Karpas-422 (cell line): ENCODE measurements around the gene CNOT6L. TPM values are rescaled to one million over a fixed set of nuclear protein-coding genes. Genes with fewer than 3 reads are reported as not detected.
"Not testable (repeated sequence)": the region's sequence is repeated elsewhere in the genome, so short reads cannot be mapped to it uniquely, and the experiment has no call there.

Experiments
- DNase-seq: peaks from one replicate; pipeline ENCODE4 v3.0.0-alpha.2; 2015
- H2AFZ ChIP-seq: fragments of 200-600 bp; sonication (generic); 2 replicates; pipeline ENCODE4 v1.6.1; 2014; ENCODE audit warnings: antibody characterized with exemption, low read length, mixed read lengths
- H3K27ac ChIP-seq: fragments of 200-600 bp; sonication (generic); 2 replicates; pipeline ENCODE4 v1.5.1; 2014; ENCODE audit warnings: mild to moderate bottlenecking, low read length, moderate library complexity
- H3K27me3 ChIP-seq: fragments of 200-600 bp; sonication (generic); 2 replicates; pipeline ENCODE4 v1.6.1; 2014; ENCODE audit warnings: low read length, mixed read lengths
- H3K36me3 ChIP-seq: fragments of 200-600 bp; sonication (generic); 2 replicates; pipeline ENCODE4 v1.6.1; 2014; ENCODE audit warnings: low read length, mixed read lengths; ENCODE audit not compliant: insufficient read depth
- H3K4me1 ChIP-seq: fragments of 200-600 bp; sonication (generic); 2 replicates; pipeline ENCODE4 v1.6.1; 2014; ENCODE audit warnings: mild to moderate bottlenecking, low read length, mixed read lengths
- H3K4me2 ChIP-seq: fragments of 200-600 bp; sonication (generic); 2 replicates; pipeline ENCODE4 v1.6.1; 2014; ENCODE audit warnings: low read length, low read depth, mild to moderate bottlenecking; ENCODE audit not compliant: poor library complexity, severe bottlenecking
- H3K4me3 ChIP-seq: fragments of 200-600 bp; sonication (generic); 2 replicates; pipeline ENCODE4 v1.5.1; 2014; ENCODE audit warnings: mild to moderate bottlenecking, antibody characterized with exemption, low read length, mixed read lengths
- H3K79me2 ChIP-seq: fragments of 200-600 bp; sonication (generic); 2 replicates; pipeline ENCODE4 v1.6.1; 2014; ENCODE audit warnings: mild to moderate bottlenecking, low read length, mixed read lengths
- H3K9ac ChIP-seq: fragments of 200-600 bp; sonication (generic); 2 replicates; pipeline ENCODE4 v1.6.0; 2014; ENCODE audit warnings: low read length
- H3K9me2 ChIP-seq: fragments of 200-600 bp; sonication (generic), shearing (Covaris generic); replicated peaks from 2 replicates; pipeline ENCODE4 v1.6.0; 2014; ENCODE audit warnings: mild to moderate bottlenecking, low read length, moderate library complexity; ENCODE audit not compliant: insufficient read depth
- H3K9me3 ChIP-seq: fragments of 300-700, 200-600 bp; sonication (generic); 2 replicates; pipeline ENCODE4 v1.6.1; 2014; ENCODE audit warnings: low read length, mixed read lengths
- H4K20me1 ChIP-seq: fragments of 200-600 bp; sonication (generic); 2 replicates; pipeline ENCODE4 v1.6.1; 2014; ENCODE audit warnings: mild to moderate bottlenecking, antibody characterized with exemption, low read length, low read depth; ENCODE audit not compliant: insufficient read depth
- total RNA-seq: library from RNA; depleted of rRNA; stranded (reverse); fragments of >200 nt; shearing (Covaris generic); gene quantifications from 2 replicates; pipeline ENCODE4 v1.2.3, GENCODE V29; 2014; ENCODE audit warnings: low replicate concordance

CNOT6L gene
- total RNA-seq, 1 experiment from 2014 or later: 16.7 TPM

DNA sequence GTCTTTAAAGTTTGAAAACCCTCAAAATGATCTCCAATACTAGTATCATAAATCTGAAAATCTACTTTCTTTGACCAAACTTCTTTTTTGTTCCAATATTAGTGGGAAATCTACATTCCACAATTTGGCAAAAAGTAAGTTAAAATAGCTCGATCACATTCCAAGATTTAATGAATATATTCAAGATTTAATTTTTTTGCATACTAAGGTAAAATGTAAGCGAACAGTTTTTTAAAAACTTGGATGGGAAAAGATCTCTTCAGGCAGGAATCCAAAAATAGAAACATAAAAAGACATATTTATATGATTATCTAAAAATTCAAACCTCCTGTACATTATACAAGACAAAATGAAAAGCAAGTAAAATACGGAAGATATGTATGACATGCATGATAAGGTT lies 31.2 kb downstream of the CNOT6L start:
- H3K9me3 ChIP-seq: no peaks in the 10 kb centered on the region
- H2AFZ ChIP-seq: no peak overlapping the region
- H3K36me3 ChIP-seq: no peaks in the 10 kb centered on the region
- H3K9ac ChIP-seq: no peak overlapping the region
- no peak overlapping the region for H3K27ac ChIP-seq
- H3K4me1 ChIP-seq: peaks cover 5% of the 10 kb centered on the region
- no peak for DNase-seq
- H3K79me2 ChIP-seq: peaks cover 74% of the 10 kb centered on the region
- no peaks in the 10 kb centered on the region for H3K9me2 ChIP-seq
- no peaks in the 10 kb centered on the region for H3K27me3 ChIP-seq
- H3K4me3 ChIP-seq: no peak overlapping the region
- H3K4me2 ChIP-seq: no peak overlapping the region
- no peaks in the 10 kb centered on the region for H4K20me1 ChIP-seq

GRCh38 chr4:77785669-77786068 lies 33.5 kb downstream of the CNOT6L start:
- H3K27me3 ChIP-seq: no peaks in the 10 kb centered on the region
- no peak overlapping the region for H3K9ac ChIP-seq
- DNase-seq: no peak
- peaks cover 73% of the 10 kb centered on the region for H3K79me2 ChIP-seq
- H3K27ac ChIP-seq: no peak overlapping the region
- H3K4me1 ChIP-seq: peaks cover 5% of the 10 kb centered on the region
- H3K36me3 ChIP-seq: no peaks in the 10 kb centered on the region
- no peaks in the 10 kb centered on the region for H3K9me3 ChIP-seq
- H3K4me3 ChIP-seq: no peak overlapping the region
- no peaks in the 10 kb centered on the region for H3K9me2 ChIP-seq
- H3K4me2 ChIP-seq: no peak overlapping the region
- no peaks in the 10 kb centered on the region for H4K20me1 ChIP-seq
- no peak overlapping the region for H2AFZ ChIP-seq

DNA sequence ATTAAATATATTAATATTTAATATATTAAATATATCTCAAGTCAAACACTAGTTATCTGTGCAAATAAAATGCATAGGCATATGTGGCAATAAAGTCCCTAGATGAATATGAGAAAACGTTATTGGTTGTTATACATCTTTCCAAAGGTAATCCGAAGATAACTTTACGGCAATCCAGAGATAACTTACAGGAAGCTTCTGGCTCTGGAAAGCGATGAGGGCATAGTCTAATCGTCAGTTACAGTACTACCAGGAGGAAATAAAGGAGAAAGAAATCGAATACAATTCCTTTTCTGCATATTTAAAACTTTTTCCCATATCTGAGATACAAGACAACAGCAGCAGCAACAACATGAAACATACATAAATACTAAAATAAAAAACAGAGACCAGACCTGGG lies 35.3 kb downstream of the CNOT6L start:
- Histone ChIP-seq H3K9me3 (no peaks in the 10 kb centered on the region), H3K27me3 (no peaks in the 10 kb centered on the region), H2AFZ (no peak overlapping the region), H3K4me2 (no peak overlapping the region), H3K9me2 (no peaks in the 10 kb centered on the region), H3K36me3 (no peaks in the 10 kb centered on the region), H3K79me2 (peaks cover 79% of the 10 kb centered on the region), H3K4me3 (no peak overlapping the region), H3K4me1 (peaks cover 5% of the 10 kb centered on the region), H3K27ac (no peak overlapping the region), H4K20me1 (no peaks in the 10 kb centered on the region), H3K9ac (no peak overlapping the region)
- DNase-seq: no peak

DNA sequence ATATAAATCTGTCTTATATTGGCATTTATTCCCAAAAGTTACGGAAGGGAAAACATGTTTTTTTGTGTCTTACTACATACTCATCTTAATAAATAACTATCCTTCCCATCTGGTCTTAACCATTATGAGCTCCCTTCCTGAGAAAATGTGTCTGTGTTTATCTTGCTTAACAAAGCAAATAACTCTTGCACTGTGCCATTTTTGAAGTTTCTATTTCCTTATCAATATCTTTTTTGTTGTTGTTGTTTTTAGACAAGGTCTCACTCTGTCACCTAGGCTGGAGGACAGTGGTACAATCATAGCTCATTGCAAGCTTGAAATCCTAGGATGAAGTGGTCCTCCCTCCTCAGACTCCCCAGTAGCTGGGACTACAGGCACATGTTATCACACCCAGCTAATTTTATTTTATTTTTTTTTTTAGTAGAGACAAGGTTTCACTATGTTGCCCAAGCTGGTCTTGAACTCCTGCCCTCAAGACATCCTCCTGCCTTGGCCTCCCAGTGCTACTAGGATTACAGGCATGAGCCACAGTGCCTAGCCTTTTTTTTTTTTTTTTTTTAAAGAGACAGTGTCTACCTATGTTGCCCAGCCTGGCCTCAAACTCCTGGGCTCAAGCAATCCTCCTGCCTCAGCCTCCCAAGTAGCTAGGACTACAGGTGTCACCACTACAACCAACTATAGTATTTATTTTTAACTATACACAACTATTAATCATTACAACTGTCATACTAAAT lies 36.9 kb downstream of the CNOT6L start:
- Histone ChIP-seq H3K79me2 (peaks cover 82% of the 10 kb centered on the region), H3K9me3 (no peaks in the 10 kb centered on the region), H3K4me3 (no peak overlapping the region), H3K27ac (no peak overlapping the region), H3K4me1 (peaks cover 5% of the 10 kb centered on the region), H3K9me2 (no peaks in the 10 kb centered on the region), H3K4me2 (no peak overlapping the region), H3K27me3 (no peaks in the 10 kb centered on the region), H3K36me3 (no peaks in the 10 kb centered on the region), H2AFZ (no peak overlapping the region), H3K9ac (no peak overlapping the region), H4K20me1 (no peaks in the 10 kb centered on the region)
- no peak for DNase-seq

DNA sequence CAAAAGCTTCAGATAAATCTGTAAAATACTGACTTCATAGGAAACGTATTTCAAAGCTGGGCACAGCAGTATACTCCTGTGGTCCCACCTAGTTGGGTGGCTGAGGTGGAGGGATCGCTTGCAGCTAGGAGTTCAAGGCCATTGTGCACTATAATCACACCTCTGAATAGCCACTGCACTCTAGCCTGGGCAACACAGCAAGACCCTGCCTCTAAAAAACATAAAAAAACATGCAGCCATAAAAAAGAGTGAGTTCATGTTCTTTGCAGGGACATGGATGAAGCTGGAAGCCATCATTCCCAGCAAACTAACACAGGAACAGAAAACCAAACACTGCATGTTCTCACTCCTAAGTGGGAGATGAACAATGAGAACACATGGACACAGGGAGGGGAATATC lies 38.4 kb downstream of the CNOT6L start:
- H3K4me1 ChIP-seq: not testable (repeated sequence)
- peaks cover 84% of the 10 kb centered on the region for H3K79me2 ChIP-seq

GRCh38 chr4:77777135-77777807 lies 41.9 kb downstream of the CNOT6L start:
- H4K20me1 ChIP-seq: no peaks in the 10 kb centered on the region
- peaks cover 51% of the 10 kb centered on the region for H3K79me2 ChIP-seq
- H2AFZ ChIP-seq: no peak overlapping the region
- H3K9me3 ChIP-seq: no peaks in the 10 kb centered on the region
- no peaks in the 10 kb centered on the region for H3K4me1 ChIP-seq
- no peak overlapping the region for H3K9ac ChIP-seq
- no peak overlapping the region for H3K4me3 ChIP-seq
- H3K9me2 ChIP-seq: no peaks in the 10 kb centered on the region
- H3K27me3 ChIP-seq: no peaks in the 10 kb centered on the region
- H3K4me2 ChIP-seq: no peak overlapping the region
- no peak for DNase-seq
- no peak overlapping the region for H3K27ac ChIP-seq
- no peaks in the 10 kb centered on the region for H3K36me3 ChIP-seq

More for the DNA sequence above, 38.4 kb downstream of the CNOT6L start:
- H3K36me3 ChIP-seq, H2AFZ ChIP-seq, H3K4me2 ChIP-seq, H3K27ac ChIP-seq, H3K4me3 ChIP-seq, H3K9ac ChIP-seq, H3K9me3 ChIP-seq, H3K9me2 ChIP-seq, H3K27me3 ChIP-seq, H4K20me1 ChIP-seq, DNase-seq: not testable (repeated sequence)

GRCh38 chr4:77776182-77777134 lies 42.7 kb downstream of the CNOT6L start:
- H3K36me3 ChIP-seq: no peaks in the 10 kb centered on the region
- no peak overlapping the region for H3K27ac ChIP-seq

DNA sequence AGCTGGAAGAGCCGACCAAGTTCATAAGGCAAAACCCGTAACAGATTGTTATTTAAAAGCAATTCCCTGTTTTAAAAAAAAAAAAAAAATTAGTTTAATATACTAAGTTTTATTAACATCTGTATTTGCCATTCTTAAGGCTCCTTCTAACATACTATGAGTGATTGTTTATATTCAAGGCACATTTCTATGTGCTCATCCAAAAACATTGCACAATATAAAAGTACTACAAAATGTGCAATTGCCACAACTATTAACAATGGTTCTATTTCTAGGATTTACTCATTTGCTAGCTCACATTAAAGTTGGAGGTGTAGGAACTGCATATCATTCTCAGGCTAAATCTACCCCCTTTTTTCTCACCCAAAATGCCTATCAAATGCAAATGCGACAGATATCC lies 46.1 kb downstream of the CNOT6L start:
- H4K20me1 ChIP-seq: no peaks in the 10 kb centered on the region
- H3K4me1 ChIP-seq: no peaks in the 10 kb centered on the region
- H3K9ac ChIP-seq: no peak overlapping the region
- no peak overlapping the region for H3K27ac ChIP-seq
- no peaks in the 10 kb centered on the region for H3K9me3 ChIP-seq
- no peaks in the 10 kb centered on the region for H3K36me3 ChIP-seq
- H2AFZ ChIP-seq: no peak overlapping the region
- no peak overlapping the region for H3K4me3 ChIP-seq
- no peaks in the 10 kb centered on the region for H3K9me2 ChIP-seq
- H3K27me3 ChIP-seq: no peaks in the 10 kb centered on the region
- H3K79me2 ChIP-seq: peaks cover 21% of the 10 kb centered on the region
- no peak for DNase-seq
- H3K4me2 ChIP-seq: no peak overlapping the region

More at GRCh38 chr4:77776182-77777134, 42.7 kb downstream of the CNOT6L start:
- Histone ChIP-seq H3K4me3 (no peak overlapping the region), H3K9ac (no peak overlapping the region), H4K20me1 (no peaks in the 10 kb centered on the region), H3K4me2 (no peak overlapping the region), H3K9me3 (no peaks in the 10 kb centered on the region), H3K4me1 (no peaks in the 10 kb centered on the region), H3K79me2 (peaks cover 43% of the 10 kb centered on the region), H3K27me3 (no peaks in the 10 kb centered on the region), H3K9me2 (no peaks in the 10 kb centered on the region), H2AFZ (no peak overlapping the region)
- DNase-seq: no peak
